ENCODE results near the gene SIAH2.
"Not testable (repeated sequence)": the region's sequence is repeated elsewhere in the genome, so short reads cannot be mapped to it uniquely, and the experiment has no call there.

SIAH2 gene

GRCh38 chr3:150803440-150803985 is 40.5 kb upstream of the SIAH2 start:
- Mint-ChIP-seq H3K4me3 (no peak overlapping the region), H3K27me3 (ENCODE audit: low read depth, poor library complexity) (no peaks in the 10 kb centered on the region), H3K36me3 (ENCODE audit: low read depth) (no peaks in the 10 kb centered on the region), H3K4me1 (peaks cover 16% of the 10 kb centered on the region), H3K9me3 (no peaks in the 10 kb centered on the region), H3K27ac (peak overlapping the region; percentile 27)
- TF ChIP-seq CTCF (IDR thresholded peaks at IDR 0.05) = no peak
- DNase-seq = no peak

- TF ChIP-seq CTCF (IDR thresholded peaks at IDR 0.05) = no peak
- Mint-ChIP-seq H3K9me3 (no peaks in the 10 kb centered on the region), H3K36me3 (ENCODE audit: low read depth) (no peaks in the 10 kb centered on the region), H3K4me3 (no peak overlapping the region), H3K27me3 (ENCODE audit: low read depth, poor library complexity) (no peaks in the 10 kb centered on the region), H3K4me1 (peaks cover 33% of the 10 kb centered on the region), H3K27ac (peak overlapping the region; percentile 25)
- no peak for DNase-seq
Observed at GRCh38 chr3:150800722-150801121, 37.8 kb upstream of the SIAH2 start.

- Mint-ChIP-seq H3K27ac (peak overlapping the region; percentile 93), H3K36me3 (ENCODE audit: low read depth) (no peaks in the 10 kb centered on the region), H3K4me1 (peaks cover 35% of the 10 kb centered on the region), H3K4me3 (peak overlapping the region; percentile 44), H3K27me3 (ENCODE audit: low read depth, poor library complexity) (no peaks in the 10 kb centered on the region), H3K9me3 (no peaks in the 10 kb centered on the region)
- TF ChIP-seq CTCF (IDR thresholded peaks at IDR 0.05) = no peak
- DNase-seq = peak; percentile 40
Observed at GRCh38 chr3:150798122-150798618, 35.2 kb upstream of the SIAH2 start.

- H3K27ac Mint-ChIP-seq = no peak overlapping the region
- no peak for TF ChIP-seq CTCF (IDR thresholded peaks at IDR 0.05)
Observed at GRCh38 chr3:150797155-150797554, 34.2 kb upstream of the SIAH2 start.

GRCh38 chr3:150796527-150796926 is 33.6 kb upstream of the SIAH2 start:
- not testable (repeated sequence) for H3K27ac Mint-ChIP-seq; H3K27me3 Mint-ChIP-seq (ENCODE audit: low read depth, poor library complexity); H3K4me3 Mint-ChIP-seq; DNase-seq; H3K36me3 Mint-ChIP-seq (ENCODE audit: low read depth); H3K9me3 Mint-ChIP-seq
- H3K4me1 Mint-ChIP-seq = peaks cover 50% of the 10 kb centered on the region

More at GRCh38 chr3:150797155-150797554, 34.2 kb upstream of the SIAH2 start:
- DNase-seq = no peak
- Mint-ChIP-seq H3K9me3 (no peaks in the 10 kb centered on the region), H3K36me3 (ENCODE audit: low read depth) (no peaks in the 10 kb centered on the region), H3K27me3 (ENCODE audit: low read depth, poor library complexity) (no peaks in the 10 kb centered on the region), H3K4me1 (peaks cover 44% of the 10 kb centered on the region), H3K4me3 (no peak overlapping the region)

GRCh38 chr3:150793641-150794040 is 30.7 kb upstream of the SIAH2 start:
- Mint-ChIP-seq H3K4me3 (no peak overlapping the region), H3K27me3 (ENCODE audit: low read depth, poor library complexity) (peaks cover 4% of the 10 kb centered on the region), H3K27ac (no peak overlapping the region), H3K4me1 (peaks cover 63% of the 10 kb centered on the region), H3K36me3 (ENCODE audit: low read depth) (no peaks in the 10 kb centered on the region), H3K9me3 (peaks cover 8% of the 10 kb centered on the region)
- TF ChIP-seq CTCF (IDR thresholded peaks at IDR 0.05) = no peak
- no peak for DNase-seq

Measured in nephron progenitor cell (in vitro differentiated cells).